H1 (cell line): ENCODE data around the gene VOPP1. TPM values are rescaled to one million over a fixed set of nuclear protein-coding genes. Genes with fewer than 3 reads are reported as not detected.

ENCODE experiments used
- CTCF ChIA-PET: fragments of 300-600 bp; sonication (Branson Sonifier 250); formaldehyde crosslinking; loops from one replicate; lab custom pipeline; 2021; ENCODE audit not compliant: partially characterized antibody; lab: Charles Lee
- POLR2A ChIA-PET: fragments of 300-600 bp; sonication (Branson Sonifier 250); formaldehyde crosslinking; loops from one replicate; lab custom pipeline; 2021; ENCODE audit warnings: inconsistent platforms; ENCODE audit not compliant: partially characterized antibody; lab: Charles Lee
- DNase-seq, 2 experiments: peaks; one replicate each; pipeline versions ENCODE4 v3.0.0 to v3.0.0-alpha.2; 2010 to 2022; ENCODE audit warnings: low spot score in 2 of 2, low read depth in 1 of 2, mixed read lengths in 1 of 2
- FAIRE-seq: peaks from 2 replicates; lab custom pipeline; 2011; peaks lifted over from hg19 to GRCh38; lab: Jason Lieb, UNC
- H2AFZ ChIP-seq: 2 replicates; pipeline ENCODE4 v1.8.1; 2012; ENCODE audit warnings: low read length, inconsistent platforms
- H2AK5ac ChIP-seq: 2 replicates; pipeline ENCODE4 v1.6.1; 2013; ENCODE audit warnings: low read depth, low read length
- H2BK120ac ChIP-seq: replicated peaks from 2 replicates; pipeline ENCODE3; 2013; ENCODE audit warnings: low read depth, low read length, inconsistent platforms
- H2BK12ac ChIP-seq: 2 replicates; pipeline ENCODE4 v1.6.1; 2013; ENCODE audit warnings: low read depth, low read length
- H2BK15ac ChIP-seq: 2 replicates; pipeline ENCODE4 v1.6.1; 2013; ENCODE audit warnings: low read length
- H2BK20ac ChIP-seq: 2 replicates; pipeline ENCODE4 v1.6.1; 2013; ENCODE audit warnings: low read length
- H2BK5ac ChIP-seq: 2 replicates; pipeline ENCODE4 v1.6.1; 2013; ENCODE audit warnings: low read depth, low read length
- H3K14ac ChIP-seq: 2 replicates; pipeline ENCODE4 v1.6.1; 2013; ENCODE audit warnings: inconsistent platforms; ENCODE audit not compliant: insufficient read length
- H3K18ac ChIP-seq: 2 replicates; pipeline ENCODE4 v1.6.1; 2013; ENCODE audit warnings: low read length; ENCODE audit errors: extremely low read depth
- H3K23ac ChIP-seq: 2 replicates; pipeline ENCODE4 v1.6.1; 2013; ENCODE audit warnings: inconsistent platforms; ENCODE audit not compliant: insufficient read length
- H3K23me2 ChIP-seq: 2 replicates; pipeline ENCODE4 v1.6.1; 2013; ENCODE audit warnings: low read depth, low read length
- H3K27ac ChIP-seq: 2 replicates; pipeline ENCODE4 v1.6.1; 2011; ENCODE audit warnings: low read depth, low read length, inconsistent platforms
- H3K27me3 ChIP-seq, 4 experiments: replicated peaks in 1 of 4; 1 replicate in 1 of 4; 2 replicates in 3 of 4; pipeline versions ENCODE4 v1.6.1 to v1.8.1; 2011 to 2013; ENCODE audit warnings: low read length in 3 of 4, mild to moderate bottlenecking in 3 of 4, inconsistent platforms in 2 of 4, mixed read lengths in 2 of 4, moderate library complexity in 1 of 4; ENCODE audit not compliant: control insufficient read depth in 3 of 4, insufficient read depth in 3 of 4; ENCODE audit errors: extremely low read depth in 1 of 4
- H3K36me3 ChIP-seq, 4 experiments: 2 replicates each; pipeline versions ENCODE4 v1.6.1 to v1.8.1; 2011 to 2013; ENCODE audit warnings: mild to moderate bottlenecking in 4 of 4, low read length in 3 of 4, moderate library complexity in 2 of 4, control low read depth in 1 of 4, inconsistent platforms in 1 of 4; ENCODE audit not compliant: insufficient read depth in 4 of 4, control insufficient read depth in 2 of 4
- H3K4ac ChIP-seq: replicated peaks from 2 replicates; pipeline ENCODE3; 2013; ENCODE audit warnings: low read length, low read depth, mixed read lengths, inconsistent platforms; ENCODE audit not compliant: insufficient read length
- H3K4me1 ChIP-seq, 4 experiments: replicated peaks in 1 of 4; 1 replicate in 1 of 4; 2 replicates in 3 of 4; pipeline versions ENCODE4 v1.6.1 to v1.8.1; 2011 to 2013; ENCODE audit warnings: low read length in 3 of 4, inconsistent platforms in 2 of 4, mixed read lengths in 1 of 4; ENCODE audit not compliant: insufficient read depth in 4 of 4, control insufficient read depth in 3 of 4
- H3K4me2 ChIP-seq, 2 experiments: 2 replicates each; pipeline versions ENCODE4 v1.6.1 to v1.8.1; 2011 to 2013; ENCODE audit warnings: low read depth in 2 of 2, low read length in 2 of 2, control low read depth in 1 of 2, inconsistent platforms in 1 of 2, mild to moderate bottlenecking in 1 of 2; ENCODE audit not compliant: insufficient read depth in 1 of 2
- H3K4me3 ChIP-seq, 4 experiments: fragments of 200-600, 300-600 bp in 1 of 4; sonication (generic), shearing (Covaris generic), sonication (Bioruptor Twin) in 1 of 4; 2 replicates each; pipeline versions ENCODE4 v1.5.1 to v1.8.1; 2011 to 2016; ENCODE audit warnings: low read length in 4 of 4, low read depth in 3 of 4, control low read depth in 2 of 4, inconsistent platforms in 2 of 4, mild to moderate bottlenecking in 2 of 4, mixed read lengths in 1 of 4, moderate library complexity in 1 of 4; ENCODE audit not compliant: insufficient read depth in 2 of 4; ENCODE audit errors: extremely low read depth in 1 of 4
- H3K56ac ChIP-seq: replicated peaks from 2 replicates; pipeline ENCODE3; 2013; ENCODE audit warnings: low read depth, mild to moderate bottlenecking, mixed read lengths, low read length, inconsistent platforms; ENCODE audit not compliant: insufficient read length
- H3K79me1 ChIP-seq: 2 replicates; pipeline ENCODE4 v1.6.1; 2013; ENCODE audit warnings: low read depth, low read length, control low read depth
- H3K79me2 ChIP-seq, 2 experiments: 2 replicates each; pipeline versions ENCODE4 v1.6.1 to v1.8.1; 2012 to 2013; ENCODE audit warnings: low read length in 2 of 2, mild to moderate bottlenecking in 2 of 2, inconsistent platforms in 1 of 2; ENCODE audit not compliant: insufficient read depth in 2 of 2, control insufficient read depth in 1 of 2
- H3K9ac ChIP-seq, 4 experiments: replicated peaks in 1 of 4; 1 replicate in 1 of 4; 2 replicates in 3 of 4; pipeline versions ENCODE4 v1.6.1 to v1.8.1; 2011 to 2013; ENCODE audit warnings: low read depth in 3 of 4, low read length in 3 of 4, control low read depth in 2 of 4, mild to moderate bottlenecking in 2 of 4, moderate library complexity in 2 of 4, inconsistent platforms in 1 of 4; ENCODE audit errors: extremely low read depth in 1 of 4
- H3K9me3 ChIP-seq, 2 experiments: 2 replicates each; pipeline versions ENCODE4 v1.6.1 to v1.8.1; 2012 to 2013; ENCODE audit warnings: mild to moderate bottlenecking in 2 of 2, moderate library complexity in 2 of 2, control low read depth in 1 of 2, inconsistent platforms in 1 of 2, low read depth in 1 of 2, low read length in 1 of 2, mixed read lengths in 1 of 2; ENCODE audit not compliant: insufficient read depth in 2 of 2
- H4K20me1 ChIP-seq, 2 experiments: replicated peaks in 1 of 2; 2 replicates each; pipeline versions ENCODE3 to v1.8.1; 2011 to 2013; ENCODE audit warnings: inconsistent platforms in 2 of 2, low read length in 2 of 2, mild to moderate bottlenecking in 1 of 2; ENCODE audit not compliant: insufficient read depth in 2 of 2, control insufficient read depth in 1 of 2
- H4K5ac ChIP-seq: 2 replicates; pipeline ENCODE4 v1.6.1; 2013; ENCODE audit warnings: low read length, low read depth, mixed read lengths, inconsistent platforms; ENCODE audit not compliant: insufficient read length
- H4K8ac ChIP-seq: 2 replicates; pipeline ENCODE4 v1.8.0; 2013; ENCODE audit warnings: mild to moderate bottlenecking, moderate library complexity, low read length, inconsistent platforms; ENCODE audit not compliant: insufficient read depth; ENCODE audit errors: extremely low read depth
- H4K91ac ChIP-seq: replicated peaks from 2 replicates; pipeline ENCODE3; 2013; ENCODE audit warnings: low read length, mixed read lengths, inconsistent platforms; ENCODE audit not compliant: insufficient read length
- ATF3 ChIP-seq: IDR thresholded peaks from 2 replicates; pipeline ENCODE4 v1.6.1; 2011; ENCODE audit warnings: low read depth, mild to moderate bottlenecking, low read length; ENCODE audit not compliant: insufficient read depth
- TAF7 ChIP-seq: optimal IDR thresholded peaks from 2 replicates; pipeline ENCODE3; 2011; ENCODE audit warnings: low read depth, mild to moderate bottlenecking, inconsistent platforms, low read length, moderate library complexity, borderline replicate concordance
- WGBS, 2 experiments: shearing (Covaris generic) in 1 of 2; methylation state at CpG; one replicate each; pipeline versions ENCODE4 v1.1.6 to v1.1.7; 2013 to 2015; ENCODE audit warnings: low lambda C conversion rate in 2 of 2, mixed read lengths in 2 of 2, inconsistent platforms in 1 of 2, low coverage in 1 of 2, missing lambda C conversion rate in 1 of 2; ENCODE audit not compliant: insufficient replicate concordance in 2 of 2, insufficient coverage in 1 of 2, insufficient read length in 1 of 2; ENCODE audit errors: extremely low coverage in 1 of 2, missing lambda C conversion rate in 1 of 2; 5-methylcytosine and 5-hydroxymethylcytosine counted together
- polyA plus RNA-seq, 7 experiments: library from polyadenylated mRNA; depleted of rRNA in 3 of 7; stranded (reverse) in 5 of 7; unstranded in 2 of 7; fragments of >200 nt in 5 of 7; fragments of 200-250 nt in 2 of 7; gene quantifications; 1 replicate in 5 of 7; 2 replicates in 1 of 7; 4 replicates in 1 of 7; pipeline versions ENCODE4 v1.2.1 to v1.2.3, GENCODE V29; 2011 to 2013; ENCODE audit warnings: missing spikeins in 2 of 7, mixed read lengths in 2 of 7
- total RNA-seq: library from RNA; stranded (reverse); fragmentation: NEBNext Ultra II Directional; extraction: Animal tissue kit (Norgen Biotek cat#: 25700); gene quantifications from 2 replicates; pipeline ENCODE4 v1.2.1, GENCODE V29; 2021

The VOPP1 gene
- total and polyA plus RNA-seq, 2 of the 8 experiments (the other 6 are each of a cell fraction or from before 2014, with no cell fraction given), result 44.7 to 83.0 TPM

GRCh38 chr7:55472928-55473725 lies 99.2 kb downstream of the VOPP1 start:
- CTCF ChIA-PET, result interaction anchor here (1.0 kb wide), 1 partner anchor 120 kb away, joined by 3 read pairs; no protein-coding TSS in a partner anchor
- Histone ChIP-seq H3K79me1 (peaks cover 8% of the 10 kb centered on the region; the same call in 1 of the 2 replicates), H3K36me3 (peaks cover 0 to 5% (median 0%) of the 10 kb centered on the region in 4 experiments; a peak in 2 of 8 replicates), H3K4ac (no peak overlapping the region), H4K8ac (no peak overlapping the region), H3K18ac (no peak overlapping the region), H2BK12ac (no peak overlapping the region), H2BK20ac (no peak overlapping the region), H4K5ac (no peak overlapping the region), H2BK15ac (no peak overlapping the region), H3K4me3 (no peak overlapping the region), H3K23me2 (no peaks in the 10 kb centered on the region), H4K91ac (no peak overlapping the region), H2AFZ (no peak overlapping the region), H3K27ac (no peak overlapping the region), H3K9ac (no peak overlapping the region), H3K4me1 (no peaks in the 10 kb centered on the region), H2BK120ac (no peak overlapping the region), H3K9me3 (peaks cover 0 to 6% of the 10 kb centered on the region in 2 experiments; a peak in 1 of 4 replicates), H3K4me2 (no peak overlapping the region), H3K14ac (no peak overlapping the region), H3K79me2 (no peaks in the 10 kb centered on the region), H3K56ac (no peak overlapping the region), H2BK5ac (no peak overlapping the region), H3K27me3 (no peaks in the 10 kb centered on the region), H3K23ac (no peak overlapping the region), H4K20me1 (peaks cover 0 to 16% of the 10 kb centered on the region in 2 experiments), H2AK5ac (no peak overlapping the region)
- DNase-seq, result no peak
- FAIRE-seq, result no peak
- 95% methylated on average over 19 of the region's 25 CpGs; no CpG with 5 or more reads in 1 of the 2 experiments for WGBS, 2 experiments
- POLR2A ChIA-PET, result no interaction called here
- TF ChIP-seq ATF3 (no peak), TAF7 (no peak)
